LNCaP clone FGC (cell line): Measurements from ENCODE around the gene DSCAM.

Source experiments
- DNase-seq: peaks from one replicate; pipeline ENCODE4 v3.0.0-alpha.2; 2011; ENCODE audit warnings: low read depth
- H3K4me3 ChIP-seq: 2 replicates; pipeline ENCODE4 v1.5.1; 2011; ENCODE audit warnings: mild to moderate bottlenecking, low read depth, low read length, control low read depth
- TF ChIP-seq, protein P1 (sequence below): IDR thresholded peaks from 2 replicates; pipeline ENCODE4 v1.5.1; 2012; ENCODE audit warnings: mild to moderate bottlenecking; ENCODE audit not compliant: control insufficient read depth, insufficient read depth; ENCODE audit errors: extremely low read depth

The DSCAM gene

DNA sequence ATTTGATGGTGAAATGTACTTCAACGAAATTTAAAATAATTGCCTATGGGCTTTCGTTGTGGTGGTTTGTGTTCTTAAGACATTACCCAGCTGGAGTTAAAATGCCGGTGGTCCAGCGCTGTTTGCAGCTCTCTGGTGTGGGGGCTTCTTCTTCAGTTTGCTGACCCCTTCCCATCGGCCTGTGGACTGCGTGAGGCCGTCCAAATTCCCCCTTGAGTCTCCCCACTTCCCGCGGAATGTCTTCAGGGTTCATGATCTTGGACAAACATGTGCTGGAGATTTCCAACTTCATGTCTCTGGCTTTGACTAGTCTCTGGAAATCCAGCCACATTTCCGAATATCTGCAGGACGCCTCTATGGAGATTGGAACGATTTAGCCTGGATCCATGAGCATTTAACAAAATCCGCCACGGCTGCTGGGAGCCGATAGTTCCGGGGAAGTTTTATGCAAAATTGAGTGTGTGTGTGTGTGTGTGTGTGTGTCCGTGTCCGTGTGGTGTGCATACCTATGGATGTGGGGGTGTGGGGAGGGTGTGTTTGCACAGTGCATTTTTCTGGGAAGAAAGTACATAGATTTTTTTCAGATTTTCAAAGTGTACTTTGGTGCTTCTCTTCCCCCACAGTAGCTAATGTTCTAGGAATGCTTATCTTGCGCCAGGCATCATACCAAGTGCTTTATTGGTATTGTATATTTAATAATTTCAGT, 862.5 kb downstream of the DSCAM start:
- TF ChIP-seq, protein P1, sequence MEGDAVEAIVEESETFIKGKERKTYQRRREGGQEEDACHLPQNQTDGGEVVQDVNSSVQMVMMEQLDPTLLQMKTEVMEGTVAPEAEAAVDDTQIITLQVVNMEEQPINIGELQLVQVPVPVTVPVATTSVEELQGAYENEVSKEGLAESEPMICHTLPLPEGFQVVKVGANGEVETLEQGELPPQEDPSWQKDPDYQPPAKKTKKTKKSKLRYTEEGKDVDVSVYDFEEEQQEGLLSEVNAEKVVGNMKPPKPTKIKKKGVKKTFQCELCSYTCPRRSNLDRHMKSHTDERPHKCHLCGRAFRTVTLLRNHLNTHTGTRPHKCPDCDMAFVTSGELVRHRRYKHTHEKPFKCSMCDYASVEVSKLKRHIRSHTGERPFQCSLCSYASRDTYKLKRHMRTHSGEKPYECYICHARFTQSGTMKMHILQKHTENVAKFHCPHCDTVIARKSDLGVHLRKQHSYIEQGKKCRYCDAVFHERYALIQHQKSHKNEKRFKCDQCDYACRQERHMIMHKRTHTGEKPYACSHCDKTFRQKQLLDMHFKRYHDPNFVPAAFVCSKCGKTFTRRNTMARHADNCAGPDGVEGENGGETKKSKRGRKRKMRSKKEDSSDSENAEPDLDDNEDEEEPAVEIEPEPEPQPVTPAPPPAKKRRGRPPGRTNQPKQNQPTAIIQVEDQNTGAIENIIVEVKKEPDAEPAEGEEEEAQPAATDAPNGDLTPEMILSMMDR = no peak
- no peak overlapping the region for H3K4me3 ChIP-seq
- no peak for DNase-seq

DNA sequence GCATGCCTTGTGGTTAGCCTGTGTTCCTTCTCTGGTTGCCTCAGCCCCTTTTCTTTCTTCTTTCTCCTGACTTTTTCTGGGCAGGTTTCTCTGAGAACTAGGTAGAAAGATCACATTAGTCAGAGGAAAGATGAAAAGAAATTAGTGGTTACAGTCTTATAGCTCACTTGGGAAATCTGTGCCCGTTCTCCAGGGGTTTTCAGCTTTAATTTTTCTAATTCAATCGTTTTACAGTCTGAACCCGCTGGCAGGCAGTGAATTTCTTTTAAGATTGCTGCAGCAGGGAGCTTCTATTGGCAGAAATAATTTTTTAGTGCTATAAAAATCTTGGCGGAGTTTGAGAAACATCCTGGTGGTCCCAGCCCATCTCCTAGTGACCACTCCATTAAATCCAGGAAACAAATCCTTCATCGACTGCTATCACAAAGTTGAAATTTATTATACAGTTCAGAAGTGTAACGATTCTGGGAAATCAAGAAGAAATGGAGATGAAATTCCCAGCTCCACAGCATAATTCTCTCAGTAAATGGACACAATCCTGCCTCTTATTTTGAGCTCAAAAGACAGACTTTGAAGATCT, 866.6 kb downstream of the DSCAM start:
- no peak for DNase-seq
- TF ChIP-seq, protein P1 = no peak
- H3K4me3 ChIP-seq = no peak overlapping the region

DNA sequence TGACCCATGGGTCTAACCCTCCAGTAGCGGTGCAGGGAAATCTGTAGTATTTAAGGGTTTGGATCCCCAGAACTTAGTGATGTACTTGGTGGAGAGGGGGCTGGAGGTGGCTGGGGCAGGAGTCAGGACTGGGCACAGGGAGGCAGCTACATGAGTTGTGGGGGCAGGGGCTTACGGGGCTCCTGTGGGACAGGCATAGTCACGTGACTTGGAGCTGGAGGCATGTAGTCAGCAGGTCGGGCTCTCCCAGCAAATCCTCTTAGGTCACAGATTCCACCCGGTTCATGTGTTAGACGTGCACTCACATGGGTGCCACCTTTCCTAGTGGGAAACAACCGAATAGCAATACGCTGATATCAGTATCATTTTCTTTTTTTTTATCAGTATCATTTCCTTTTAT, 867.6 kb downstream of the DSCAM start:
- DNase-seq = no peak
- no peak overlapping the region for H3K4me3 ChIP-seq
- TF ChIP-seq, protein P1 = no peak

DNA sequence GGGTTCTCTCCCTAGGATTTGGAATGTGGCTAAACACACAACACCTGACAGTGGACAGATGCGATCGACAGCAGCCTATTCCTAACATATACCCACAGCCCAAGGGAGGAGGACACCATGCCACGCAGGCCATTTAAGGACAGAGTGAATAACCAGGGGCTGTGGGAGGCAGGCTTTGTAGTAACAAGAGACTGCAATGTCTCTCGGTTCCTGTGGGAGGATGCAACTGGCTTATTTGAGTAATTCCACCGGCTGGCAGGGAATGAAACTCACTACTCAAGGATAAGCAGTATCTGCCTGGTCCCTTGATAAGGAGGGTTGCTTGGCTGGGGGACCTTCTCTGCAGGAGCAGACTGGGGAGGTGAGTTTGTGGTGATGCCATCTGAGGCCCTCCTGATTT, 870.2 kb downstream of the DSCAM start:
- H3K4me3 ChIP-seq = no peak overlapping the region
- DNase-seq = no peak
- TF ChIP-seq, protein P1 = no peak

DNA sequence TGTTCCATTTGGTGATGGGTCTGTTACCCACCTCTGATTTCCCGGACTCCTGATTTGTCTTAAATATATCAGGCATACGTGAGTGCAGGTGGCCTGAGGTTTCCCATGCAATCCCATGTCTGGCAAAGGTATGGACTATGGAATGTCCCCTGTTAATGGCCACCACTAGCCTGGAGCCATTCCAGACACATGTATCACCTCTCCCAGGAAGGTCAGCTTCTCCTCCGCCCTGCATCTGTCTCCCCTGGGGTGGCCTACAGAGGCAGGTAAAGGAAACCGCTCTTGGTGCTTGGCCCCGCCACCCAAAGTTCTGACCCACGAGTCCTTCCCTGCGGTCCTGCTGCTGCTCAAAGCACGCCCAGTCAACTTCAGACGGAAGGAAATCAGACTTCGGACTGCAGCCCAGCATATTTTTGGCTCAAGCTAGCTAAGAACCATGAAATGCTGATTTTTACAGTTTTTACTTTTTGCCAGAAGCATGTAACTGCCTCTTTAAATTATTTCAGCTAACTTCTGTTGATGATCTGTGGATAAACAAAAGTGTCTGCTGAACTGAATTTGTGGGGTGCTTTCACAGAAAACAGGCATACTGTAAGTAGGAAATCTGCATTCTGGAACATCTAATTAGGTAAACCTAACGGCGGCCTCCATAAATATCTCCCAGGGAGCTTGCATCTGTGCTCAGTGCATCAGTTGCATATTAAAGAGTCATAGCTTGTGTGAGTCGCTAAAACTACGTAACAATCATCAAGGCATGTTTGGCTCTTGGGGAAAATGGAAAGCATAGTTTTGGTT, 873.8 kb downstream of the DSCAM start:
- H3K4me3 ChIP-seq = no peak overlapping the region
- TF ChIP-seq, protein P1 = no peak
- DNase-seq = no peak

DNA sequence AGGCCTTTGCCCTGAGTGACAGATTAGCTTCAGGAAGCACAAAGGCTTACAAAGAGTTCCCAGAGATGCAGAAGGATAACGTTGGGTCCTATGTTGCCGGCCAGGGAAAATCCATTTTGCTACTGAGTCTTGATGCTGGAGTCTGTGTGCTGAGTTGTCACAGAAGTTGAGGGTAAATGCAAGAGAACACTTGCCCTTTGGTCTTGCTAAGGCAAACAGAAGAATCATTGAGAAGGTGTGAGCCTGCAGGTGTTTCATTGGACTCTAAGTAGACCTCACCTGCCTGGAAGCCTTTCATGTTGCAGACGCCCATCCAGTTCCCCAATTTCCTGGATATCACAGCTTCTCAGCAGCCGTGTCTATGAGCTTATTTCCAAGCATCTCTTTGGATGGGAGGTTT, 874.5 kb downstream of the DSCAM start:
- no peak for DNase-seq
- no peak overlapping the region for H3K4me3 ChIP-seq
- TF ChIP-seq, protein P1 = no peak

DNA sequence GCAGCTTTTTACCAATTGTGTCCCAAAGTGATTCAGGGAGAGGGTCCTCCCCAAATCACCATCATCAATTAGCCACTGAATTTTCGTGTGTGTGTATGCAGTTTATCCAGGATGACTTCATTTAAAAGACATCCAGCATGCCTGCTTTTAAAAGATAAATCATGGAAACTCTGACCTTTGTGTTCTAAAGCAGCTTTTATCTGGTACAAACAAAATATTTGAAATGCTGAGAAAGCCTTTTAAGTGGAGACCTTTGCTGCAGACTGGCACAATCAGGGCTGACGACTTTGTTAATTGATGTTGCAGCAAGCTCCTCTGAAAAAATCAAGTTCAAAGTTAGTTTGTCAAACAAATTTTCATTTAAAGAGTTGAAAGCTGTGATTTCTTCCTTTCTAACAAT, 875.0 kb downstream of the DSCAM start:
- TF ChIP-seq, protein P1 = no peak
- H3K4me3 ChIP-seq = no peak overlapping the region
- no peak for DNase-seq
